Prostate gland (tissue), 2 donors: Measurements from ENCODE around the gene CHRNA9. TPM values are rescaled to one million over a fixed set of nuclear protein-coding genes. Genes with fewer than 3 reads are reported as not detected.

Source experiments
- DNase-seq: peaks from one replicate; pipeline ENCODE4 v3.0.0-alpha.2; 2019; ENCODE audit warnings: low spot score
- H3K27ac ChIP-seq, 2 donors: fragments of 200-600 bp; sonication (generic); 2 replicates each; pipeline ENCODE4 v1.5.1; 2017 to 2019
- H3K27me3 ChIP-seq: fragments of 200-600 bp; sonication (generic); replicated peaks from 2 replicates; pipeline ENCODE4 v1.5.1; 2019; ENCODE audit not compliant: insufficient read depth
- H3K36me3 ChIP-seq, 2 donors: fragments of 200-600 bp; sonication (generic); 1 replicate in 1 of 2; 2 replicates in 1 of 2; pipeline versions ENCODE4 v1.5.1 to v1.8.1; 2017 to 2019
- H3K4me1 ChIP-seq: fragments of 200-600 bp; sonication (generic); replicated peaks from 2 replicates; pipeline ENCODE4 v1.5.1; 2019
- H3K4me3 ChIP-seq, 2 donors: fragments of 200-600 bp; sonication (generic); 2 replicates each; pipeline ENCODE4 v1.5.1; 2017 to 2019
- H3K9me3 ChIP-seq: fragments of 200-600 bp; sonication (generic); 2 replicates; pipeline ENCODE4 v1.5.1; 2017
- CTCF ChIP-seq, 4 experiments: fragments of 200-600 bp in 2 of 4; fragments of 450-650 bp in 2 of 4; sonication (generic) in 2 of 4; IDR thresholded peaks; 1 replicate in 3 of 4; 2 replicates in 1 of 4; pipeline ENCODE4 v1.5.1; 2016 to 2019; ENCODE audit warnings: antibody characterized with exemption in 4 of 4, mild to moderate bottlenecking in 2 of 4, moderate library complexity in 2 of 4
- POLR2A ChIP-seq: fragments of 450-650 bp; IDR thresholded peaks from one replicate; pipeline ENCODE4 v1.6.1; 2016; ENCODE audit warnings: antibody characterized with exemption, mild to moderate bottlenecking
- POLR2AphosphoS5 ChIP-seq: sonication (generic); formaldehyde crosslinking; IDR thresholded peaks from one replicate; pipeline ENCODE4 v1.6.1; 2017; ENCODE audit warnings: antibody characterized with exemption
- WGBS: methylation state at CpG from one replicate; pipeline ENCODE4 v1.1.5; 2018; 5-methylcytosine and 5-hydroxymethylcytosine counted together
- intact Hi-C: fragments of 100-400 bp; cut with DNase I; formaldehyde crosslinking; loops from one replicate; pipeline ENCODE4 v1.14.2; 2022
- total RNA-seq, 2 donors: library from RNA; depleted of rRNA; stranded (reverse); fragments of >200 nt; gene quantifications; one replicate each; pipeline ENCODE4 v1.1.0, GENCODE V29; 2016

The CHRNA9 gene
- total RNA-seq, 2 donors from 2014 or later = not detected

- intact Hi-C loops = no loop called here
- Histone ChIP-seq H3K36me3 (no peaks in the 10 kb centered on the region), H3K9me3 (no peaks in the 10 kb centered on the region), H3K4me1 (no peaks in the 10 kb centered on the region), H3K27me3 (no peaks in the 10 kb centered on the region), H3K27ac (no peak overlapping the region), H3K4me3 (no peak overlapping the region)
- TF ChIP-seq POLR2A (no peak), POLR2AphosphoS5 (no peak), CTCF (IDR thresholded peaks at IDR 0.05) (peak in 1 of 4 experiments; percentile 23)
- no peak for DNase-seq
- 65% methylated on average over 3 of the region's 3 CpGs for WGBS
These were observed 34.5 kb downstream of the CHRNA9 start for GRCh38 chr4:40369437-40370274.

- H3K27ac ChIP-seq = no peak overlapping the region
- H3K4me3 ChIP-seq = no peak overlapping the region
- TF ChIP-seq POLR2A (no peak), POLR2AphosphoS5 (no peak), CTCF (IDR thresholded peaks at IDR 0.05) (no peak)
- no peaks in the 10 kb centered on the region for H3K36me3 ChIP-seq
- no peaks in the 10 kb centered on the region for H3K27me3 ChIP-seq
- H3K4me1 ChIP-seq = no peaks in the 10 kb centered on the region
- 47% methylated on average over 3 of the region's 3 CpGs for WGBS
- intact Hi-C loops = no loop called here
- H3K9me3 ChIP-seq = no peaks in the 10 kb centered on the region
- no peak for DNase-seq
These were observed 37.5 kb downstream of the CHRNA9 start for GRCh38 chr4:40372651-40373050.

- no peaks in the 10 kb centered on the region for H3K36me3 ChIP-seq
- H3K9me3 ChIP-seq = no peaks in the 10 kb centered on the region
- 93% methylated on average over 3 of the region's 3 CpGs for WGBS
- no peak overlapping the region for H3K4me3 ChIP-seq
- no peak overlapping the region for H3K27ac ChIP-seq
- H3K4me1 ChIP-seq = no peaks in the 10 kb centered on the region
- intact Hi-C loops = no loop called here
- no peaks in the 10 kb centered on the region for H3K27me3 ChIP-seq
- TF ChIP-seq POLR2AphosphoS5 = no peak
- no peak for TF ChIP-seq CTCF (IDR thresholded peaks at IDR 0.05)
- no peak for TF ChIP-seq POLR2A
- no peak for DNase-seq
These were observed 38.5 kb downstream of the CHRNA9 start for GRCh38 chr4:40373636-40374035.

GRCh38 chr4:40375095-40375494 lies 40.0 kb downstream of the CHRNA9 start:
- Histone ChIP-seq H3K4me3 (no peak overlapping the region), H3K9me3 (no peaks in the 10 kb centered on the region), H3K27me3 (no peaks in the 10 kb centered on the region), H3K36me3 (no peaks in the 10 kb centered on the region), H3K27ac (no peak overlapping the region), H3K4me1 (no peaks in the 10 kb centered on the region)
- TF ChIP-seq POLR2AphosphoS5 (no peak), POLR2A (no peak), CTCF (IDR thresholded peaks at IDR 0.05) (no peak)
- WGBS = 92% methylated on average over 10 of the region's 10 CpGs
- intact Hi-C loops = no loop called here
- no peak for DNase-seq

GRCh38 chr4:40375620-40376019 lies 40.5 kb downstream of the CHRNA9 start:
- TF ChIP-seq POLR2AphosphoS5 = no peak
- no peak for TF ChIP-seq CTCF (IDR thresholded peaks at IDR 0.05)
- no peak for TF ChIP-seq POLR2A
- H3K9me3 ChIP-seq = no peaks in the 10 kb centered on the region
- no peak for DNase-seq
- H3K27me3 ChIP-seq = no peaks in the 10 kb centered on the region
- H3K36me3 ChIP-seq = no peaks in the 10 kb centered on the region
- H3K4me3 ChIP-seq = no peak overlapping the region
- H3K27ac ChIP-seq = no peak overlapping the region
- no peaks in the 10 kb centered on the region for H3K4me1 ChIP-seq
- intact Hi-C loops = no loop called here
- 93% methylated on average over 2 of the region's 2 CpGs for WGBS
